Gastroesophageal sphincter (tissue), 4 donors: ENCODE measurements around the gene PHF2. TPM values are rescaled to one million over a fixed set of nuclear protein-coding genes. Genes with fewer than 3 reads are reported as not detected.

Experiments used
- ATAC-seq: fragments of 150-250 bp; one replicate; pipeline ENCODE4 v1.9.1; 2016; ENCODE audit warnings: mild to moderate bottlenecking, moderate library complexity
- H3K27ac ChIP-seq, 4 donors: fragments of 200-600 bp; sonication (generic) in 3 of 4; 1 replicate in 3 of 4; 2 replicates in 1 of 4; pipeline ENCODE4 v1.5.1; 2016 to 2019
- H3K27me3 ChIP-seq: fragments of 200-600 bp; sonication (generic); one replicate; pipeline ENCODE4 v1.5.1; 2019
- H3K36me3 ChIP-seq, 2 donors: fragments of 200-600 bp; sonication (generic); one replicate each; pipeline ENCODE4 v1.5.1; 2019; ENCODE audit warnings: control low read depth in 1 of 2
- H3K4me1 ChIP-seq, 3 donors: fragments of 200-600 bp; sonication (generic); 1 replicate in 2 of 3; 2 replicates in 1 of 3; pipeline ENCODE4 v1.5.1; 2016 to 2019; ENCODE audit warnings: control low read depth in 2 of 3
- H3K4me3 ChIP-seq, 2 donors: fragments of 200-600 bp; sonication (generic); one replicate each; pipeline ENCODE4 v1.5.1; 2019; ENCODE audit warnings: mild to moderate bottlenecking in 1 of 2, moderate library complexity in 1 of 2
- H3K9me3 ChIP-seq, 3 donors: fragments of 200-600 bp; sonication (generic); one replicate each; pipeline ENCODE4 v1.5.1; 2017 to 2019; ENCODE audit warnings: control low read depth in 2 of 3
- CTCF ChIP-seq, 4 experiments: fragments of 200-600 bp in 2 of 4; fragments of 450-650 bp in 2 of 4; sonication (generic) in 1 of 4; IDR thresholded peaks; one replicate each; pipeline ENCODE4 v1.5.1; 2017 to 2019; ENCODE audit warnings: antibody characterized with exemption in 4 of 4, mild to moderate bottlenecking in 2 of 4, moderate library complexity in 2 of 4
- EP300 ChIP-seq: sonication (generic); formaldehyde crosslinking; IDR thresholded peaks from one replicate; pipeline ENCODE4 v1.6.1; 2017; ENCODE audit warnings: antibody characterized with exemption, mild to moderate bottlenecking
- POLR2A ChIP-seq, 2 donors: fragments of 450-650 bp; IDR thresholded peaks; one replicate each; pipeline ENCODE4 v1.6.1; 2017; ENCODE audit warnings: antibody characterized with exemption in 2 of 2, mild to moderate bottlenecking in 2 of 2, moderate library complexity in 1 of 2
- POLR2AphosphoS5 ChIP-seq: sonication (generic); formaldehyde crosslinking; IDR thresholded peaks from one replicate; pipeline ENCODE4 v1.6.1; 2017; ENCODE audit warnings: antibody characterized with exemption
- WGBS, 2 donors: methylation state at CpG; one replicate each; pipeline ENCODE4 v1.1.5; 2018; ENCODE audit warnings: low coverage in 1 of 2; 5-methylcytosine and 5-hydroxymethylcytosine counted together
- total RNA-seq, 4 donors: library from RNA; depleted of rRNA; stranded (reverse); fragments of >200 nt; gene quantifications; one replicate each; pipeline ENCODE4 v1.1.0, GENCODE V29; 2016

Gene PHF2
- total RNA-seq, 4 donors from 2014 or later = 37.2 to 51.2 (median 39.2) TPM

GRCh38 chr9:93558503-93558902 is 17.9 kb upstream of the PHF2 start:
- peaks cover 0 to 85% of the 10 kb centered on the region in 2 donors for H3K36me3 ChIP-seq

GRCh38 chr9:93560991-93561390 is 15.4 kb upstream of the PHF2 start:
- no peaks in the 10 kb centered on the region for H3K9me3 ChIP-seq
- ATAC-seq = no peak
- H3K36me3 ChIP-seq = peaks cover 0 to 88% of the 10 kb centered on the region in 2 donors
- TF ChIP-seq EP300 = no peak
- TF ChIP-seq POLR2AphosphoS5 = no peak
- no peak for TF ChIP-seq CTCF (IDR thresholded peaks at IDR 0.05)
- TF ChIP-seq POLR2A (IDR thresholded peaks at IDR 0.05) = no peak
- H3K4me1 ChIP-seq = peaks cover 0 to 9% (median 0%) of the 10 kb centered on the region in 3 donors
- WGBS, 2 donors = 75 to 83% methylated on average over 3 to 5 of the region's 5 CpGs
- no peaks in the 10 kb centered on the region for H3K27me3 ChIP-seq
- no peak overlapping the region for H3K4me3 ChIP-seq
- H3K27ac ChIP-seq = no peak overlapping the region

More at GRCh38 chr9:93558503-93558902, 17.9 kb upstream of the PHF2 start:
- Histone ChIP-seq H3K4me1 (peaks cover 0 to 32% (median 0%) of the 10 kb centered on the region in 3 donors), H3K9me3 (no peaks in the 10 kb centered on the region), H3K27ac (no peak overlapping the region), H3K27me3 (no peaks in the 10 kb centered on the region), H3K4me3 (no peak overlapping the region)
- no peak for ATAC-seq
- no peak for TF ChIP-seq POLR2A (IDR thresholded peaks at IDR 0.05)
- TF ChIP-seq POLR2AphosphoS5 = no peak
- TF ChIP-seq EP300 = no peak
- no peak for TF ChIP-seq CTCF (IDR thresholded peaks at IDR 0.05)
- WGBS, 2 donors = 88 to 92% methylated on average over 7 to 11 of the region's 14 CpGs

DNA sequence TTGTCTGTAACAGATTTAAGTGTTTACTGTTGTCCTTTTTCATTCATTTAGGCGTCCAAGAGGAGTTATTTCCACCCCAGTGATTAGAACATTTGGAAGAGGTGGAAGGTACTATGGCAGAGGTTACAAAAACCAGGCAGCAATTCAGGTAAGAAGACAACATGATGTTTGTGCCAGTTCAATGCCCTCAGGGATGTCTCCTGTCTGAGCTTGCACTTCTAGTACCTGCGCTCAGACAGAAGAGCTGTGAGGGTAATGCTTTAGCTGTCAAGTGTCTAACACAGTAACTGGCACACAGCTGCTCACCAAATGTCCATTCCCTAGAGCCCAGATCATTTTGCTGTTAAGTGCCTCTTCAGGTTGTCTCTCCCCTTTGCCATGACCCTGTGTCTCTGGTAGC is 14.2 kb upstream of the PHF2 start:
- H3K27ac ChIP-seq = no peak overlapping the region

GRCh38 chr9:93565089-93565488 is 11.3 kb upstream of the PHF2 start:
- peaks cover 0 to 48% of the 10 kb centered on the region in 2 donors for H3K36me3 ChIP-seq
- no peak for ATAC-seq
- no peak overlapping the region for H3K4me3 ChIP-seq
- 78 to 79% methylated on average over 4 of the region's 4 CpGs for WGBS, 2 donors
- H3K27me3 ChIP-seq = no peaks in the 10 kb centered on the region
- no peak overlapping the region for H3K27ac ChIP-seq
- TF ChIP-seq POLR2AphosphoS5 (no peak), POLR2A (IDR thresholded peaks at IDR 0.05) (no peak), EP300 (no peak), CTCF (IDR thresholded peaks at IDR 0.05) (no peak)
- H3K4me1 ChIP-seq = peaks cover 0 to 15% (median 8%) of the 10 kb centered on the region in 3 donors
- no peaks in the 10 kb centered on the region for H3K9me3 ChIP-seq

More for the DNA sequence above, 14.2 kb upstream of the PHF2 start:
- WGBS, 2 donors = 77 to 100% methylated on average over 1 to 2 of the region's 2 CpGs
- no peak for ATAC-seq
- peaks cover 0 to 8% (median 1%) of the 10 kb centered on the region in 3 donors for H3K4me1 ChIP-seq
- no peak overlapping the region for H3K4me3 ChIP-seq
- TF ChIP-seq POLR2AphosphoS5 = no peak
- no peak for TF ChIP-seq CTCF (IDR thresholded peaks at IDR 0.05)
- H3K36me3 ChIP-seq = peaks cover 0 to 77% of the 10 kb centered on the region in 2 donors
- no peaks in the 10 kb centered on the region for H3K27me3 ChIP-seq
- no peaks in the 10 kb centered on the region for H3K9me3 ChIP-seq

GRCh38 chr9:93566408-93567270 is 9.7 kb upstream of the PHF2 start:
- no peaks in the 10 kb centered on the region for H3K27me3 ChIP-seq
- 0% methylated on average over 1 to 7 of the region's 69 CpGs for WGBS, 2 donors
- peaks cover 0 to 32% of the 10 kb centered on the region in 2 donors for H3K36me3 ChIP-seq
- H3K4me1 ChIP-seq = peaks cover 0 to 15% (median 8%) of the 10 kb centered on the region in 3 donors
- TF ChIP-seq EP300 (no peak), CTCF (IDR thresholded peaks at IDR 0.05) (peak in 3 of 4 experiments; percentile 88 to 97 (median 89)), POLR2A (IDR thresholded peaks at IDR 0.05) (peak; percentile 90 to 92), POLR2AphosphoS5 (peak; percentile 90)
- ATAC-seq = peak; percentile 98
- H3K4me3 ChIP-seq = peak overlapping the region; percentile 37 to 65
- peak overlapping the region; percentile 85 to 97 (median 94) for H3K27ac ChIP-seq
- H3K9me3 ChIP-seq = no peaks in the 10 kb centered on the region
